HCT116 (cell line): ENCODE data around the gene TMEM129. TPM values are rescaled to one million over a fixed set of nuclear protein-coding genes. Genes with fewer than 3 reads are reported as not detected.

Source experiments
- ATAC-seq: fragments of 200-7000 bp; cut with Tn5 transposase; 2 replicates; pipeline ENCODE4 v1.9.1; 2020; ENCODE audit warnings: mild to moderate bottlenecking, moderate library complexity
- BruUV-seq: library from RNA; stranded (reverse); fragments of 400-500 nt; replicated peaks from 2 replicates; lab custom pipeline; 2021; lab: Mats Ljungman, UMichigan
- CTCF ChIA-PET: fragments of 300-600 bp; sonication (Branson Sonifier 250); formaldehyde crosslinking; loops from one replicate; lab custom pipeline; 2021; ENCODE audit warnings: antibody characterized with exemption; lab: Charles Lee
- POLR2A ChIA-PET: fragments of 300-600, 350-600 bp; sonication (Branson Sonifier 250); formaldehyde crosslinking; loops from one replicate; lab custom pipeline; 2021; ENCODE audit warnings: antibody characterized with exemption; lab: Charles Lee
- RAD21 ChIA-PET, 2 experiments: fragments of 300-600 bp; sonication (Branson Sonifier 250); formaldehyde crosslinking; loops; one replicate each; lab custom pipeline; 2023; ENCODE audit warnings: low total read pairs in 2 of 2; ENCODE audit not compliant: uncharacterized antibody in 2 of 2, unreplicated experiment in 2 of 2, low non-redundant PET in 1 of 2; lab: Charles Lee
- DNase-seq: peaks from one replicate; pipeline ENCODE4 v3.0.0-alpha.2; 2010; ENCODE audit warnings: low read depth, low spot score
- H2AFZ ChIP-seq: fragments of 200-600 bp; shearing (Covaris generic), sonication (generic); 2 replicates; pipeline ENCODE4 v1.6.1; 2017; ENCODE audit warnings: low read depth, mixed run types, mixed read lengths, antibody characterized with exemption, low read length; ENCODE audit not compliant: poor library complexity, severe bottlenecking
- H3K27ac ChIP-seq: 2 replicates; pipeline ENCODE4 v1.5.1; 2012; ENCODE audit warnings: low read depth, low read length
- H3K27me3 ChIP-seq: fragments of 200-600 bp; sonication (generic); 2 replicates; pipeline ENCODE4 v1.6.1; 2016; ENCODE audit warnings: mixed run types, low read length, mixed read lengths; ENCODE audit not compliant: insufficient read depth
- H3K36me3 ChIP-seq, 2 experiments: fragments of 200-500 bp in 1 of 2; fragments of 200-600 bp in 1 of 2; sonication (Bioruptor generic) in 1 of 2; sonication (generic) in 1 of 2; 2 replicates each; pipeline versions ENCODE4 v1.5.1 to v1.6.1; 2014 to 2016; ENCODE audit warnings: low read length in 2 of 2, inconsistent platforms in 1 of 2, mixed read lengths in 1 of 2, mixed run types in 1 of 2; ENCODE audit not compliant: insufficient read depth in 2 of 2, control insufficient read depth in 1 of 2
- H3K4me1 ChIP-seq, 2 experiments: fragments of 200-600 bp in 1 of 2; sonication (generic) in 1 of 2; 2 replicates each; pipeline versions ENCODE4 v1.5.1 to v1.6.1; 2012 to 2017; ENCODE audit warnings: low read length in 2 of 2, inconsistent platforms in 1 of 2, mild to moderate bottlenecking in 1 of 2, mixed read lengths in 1 of 2, mixed run types in 1 of 2, moderate library complexity in 1 of 2; ENCODE audit not compliant: insufficient read depth in 2 of 2, control insufficient read depth in 1 of 2
- H3K4me2 ChIP-seq: fragments of 200-600 bp; sonication (generic); 2 replicates; pipeline ENCODE4 v1.6.1; 2017; ENCODE audit warnings: mixed run types, low read length, mixed read lengths
- H3K4me3 ChIP-seq, 2 experiments: fragments of 200-600 bp in 1 of 2; sonication (generic) in 1 of 2; replicated peaks in 1 of 2; 2 replicates each; pipeline ENCODE4 v1.5.1; 2011 to 2016; ENCODE audit warnings: low read length in 2 of 2, control low read depth in 1 of 2, low read depth in 1 of 2, mild to moderate bottlenecking in 1 of 2, mixed read lengths in 1 of 2, mixed run types in 1 of 2
- H3K79me2 ChIP-seq: fragments of 200-600 bp; sonication (generic); 2 replicates; pipeline ENCODE4 v1.6.1; 2017; ENCODE audit warnings: mild to moderate bottlenecking, mixed run types, low read length, moderate library complexity, mixed read lengths; ENCODE audit not compliant: insufficient read depth
- H3K9ac ChIP-seq: fragments of 200-600 bp; sonication (generic); 2 replicates; pipeline ENCODE4 v1.6.1; 2016; ENCODE audit warnings: low read length, mixed read lengths
- H3K9me2 ChIP-seq: fragments of 200-600 bp; sonication (generic), shearing (Covaris generic); 2 replicates; pipeline ENCODE4 v1.6.1; 2017; ENCODE audit warnings: mixed run types, mild to moderate bottlenecking, moderate library complexity; ENCODE audit not compliant: insufficient read depth
- H3K9me3 ChIP-seq, 2 experiments: fragments of 200-500 bp in 1 of 2; fragments of 200-600 bp in 1 of 2; sonication (Bioruptor generic) in 1 of 2; sonication (generic) in 1 of 2; 2 replicates each; pipeline ENCODE4 v1.6.1; 2014 to 2017; ENCODE audit warnings: low read length in 2 of 2, mixed read lengths in 2 of 2, inconsistent platforms in 1 of 2, low read depth in 1 of 2, mild to moderate bottlenecking in 1 of 2, mixed run types in 1 of 2, moderate library complexity in 1 of 2; ENCODE audit not compliant: control insufficient read depth in 1 of 2, insufficient read depth in 1 of 2
- H4K20me1 ChIP-seq: fragments of 200-600 bp; sonication (generic), shearing (Covaris generic); 2 replicates; pipeline ENCODE4 v1.6.1; 2017; ENCODE audit warnings: mixed run types, mild to moderate bottlenecking, moderate library complexity; ENCODE audit not compliant: insufficient read depth
- CBX3 ChIP-seq: IDR thresholded peaks from 2 replicates; pipeline ENCODE4 v1.6.1; 2012; ENCODE audit warnings: low read depth
- CEBPB ChIP-seq: IDR thresholded peaks from 2 replicates; pipeline ENCODE4 v1.6.1; 2012; ENCODE audit warnings: low read depth
- EZH2 ChIP-seq: fragments of 200-600 bp; sonication (generic); IDR thresholded peaks from 2 replicates; pipeline ENCODE4 v1.6.1; 2017; ENCODE audit warnings: antibody characterized with exemption, mixed run types
- FOSL1 ChIP-seq: IDR thresholded peaks from 2 replicates; pipeline ENCODE4 v1.6.1; 2012; ENCODE audit warnings: low read depth
- JUND ChIP-seq: IDR thresholded peaks from 2 replicates; pipeline ENCODE4 v1.6.1; 2012
- POLR2A ChIP-seq: IDR thresholded peaks from 2 replicates; pipeline ENCODE4 v1.7.0; 2011; ENCODE audit warnings: borderline replicate concordance; ENCODE audit not compliant: insufficient read depth, insufficient read length; ENCODE audit errors: extremely low read depth
- POLR2AphosphoS5 ChIP-seq: IDR thresholded peaks from 2 replicates; pipeline ENCODE4 v1.6.1; 2011; ENCODE audit warnings: mild to moderate bottlenecking, low read depth, low read length, moderate library complexity
- RAD21 ChIP-seq: IDR thresholded peaks from 2 replicates; pipeline ENCODE4 v1.6.1; 2012; ENCODE audit warnings: low read depth, mild to moderate bottlenecking
- SP1 ChIP-seq: IDR thresholded peaks from 2 replicates; pipeline ENCODE4 v1.6.1; 2012; ENCODE audit warnings: low read depth
- SRF ChIP-seq: IDR thresholded peaks from 2 replicates; pipeline ENCODE4 v1.6.1; 2012; ENCODE audit warnings: low read depth
- ZNF274 ChIP-seq: fragments of 200-500 bp; sonication (Bioruptor generic); IDR thresholded peaks from 2 replicates; pipeline ENCODE4 v1.6.1; 2014; ENCODE audit warnings: mild to moderate bottlenecking, low read depth, low read length, inconsistent platforms
- intact Hi-C: fragments of 100-400 bp; cut with micrococcal nuclease; formaldehyde crosslinking; loops from 2 replicates; pipeline ENCODE4 v1.10.0; 2022
- total RNA-seq: library from RNA; stranded (reverse); gene quantifications from one replicate; pipeline ENCODE4 v1.2.1, GENCODE V29; 2021; ENCODE audit not compliant: unreplicated experiment
- TF ChIP-seq, protein P1 (sequence below): IDR thresholded peaks from 2 replicates; pipeline ENCODE4 v1.6.1; 2011; ENCODE audit warnings: mild to moderate bottlenecking, low read length, moderate library complexity; ENCODE audit not compliant: insufficient replicate concordance; ENCODE audit errors: extremely low read depth
- TF ChIP-seq, protein P2 (sequence below), 3 experiments: fragments of 200-600 bp in 1 of 3; sonication (generic) in 1 of 3; IDR thresholded peaks in 2 of 3; conservative IDR thresholded peaks in 1 of 3; 2 replicates each; pipeline ENCODE4 v1.5.1; 2012 to 2017; ENCODE audit warnings: low read depth in 2 of 3, low read length in 2 of 3, antibody characterized with exemption in 1 of 3, borderline replicate concordance in 1 of 3, control low read depth in 1 of 3, mild to moderate bottlenecking in 1 of 3, mixed read lengths in 1 of 3, mixed run types in 1 of 3, moderate library complexity in 1 of 3; ENCODE audit not compliant: insufficient read depth in 1 of 3
- TF ChIP-seq, protein P3 (sequence below): IDR thresholded peaks from 2 replicates; pipeline ENCODE4 v1.6.1; 2012

TMEM129 gene
- total RNA-seq, 1 experiment from 2014 or later: 29.4 TPM

DNA sequence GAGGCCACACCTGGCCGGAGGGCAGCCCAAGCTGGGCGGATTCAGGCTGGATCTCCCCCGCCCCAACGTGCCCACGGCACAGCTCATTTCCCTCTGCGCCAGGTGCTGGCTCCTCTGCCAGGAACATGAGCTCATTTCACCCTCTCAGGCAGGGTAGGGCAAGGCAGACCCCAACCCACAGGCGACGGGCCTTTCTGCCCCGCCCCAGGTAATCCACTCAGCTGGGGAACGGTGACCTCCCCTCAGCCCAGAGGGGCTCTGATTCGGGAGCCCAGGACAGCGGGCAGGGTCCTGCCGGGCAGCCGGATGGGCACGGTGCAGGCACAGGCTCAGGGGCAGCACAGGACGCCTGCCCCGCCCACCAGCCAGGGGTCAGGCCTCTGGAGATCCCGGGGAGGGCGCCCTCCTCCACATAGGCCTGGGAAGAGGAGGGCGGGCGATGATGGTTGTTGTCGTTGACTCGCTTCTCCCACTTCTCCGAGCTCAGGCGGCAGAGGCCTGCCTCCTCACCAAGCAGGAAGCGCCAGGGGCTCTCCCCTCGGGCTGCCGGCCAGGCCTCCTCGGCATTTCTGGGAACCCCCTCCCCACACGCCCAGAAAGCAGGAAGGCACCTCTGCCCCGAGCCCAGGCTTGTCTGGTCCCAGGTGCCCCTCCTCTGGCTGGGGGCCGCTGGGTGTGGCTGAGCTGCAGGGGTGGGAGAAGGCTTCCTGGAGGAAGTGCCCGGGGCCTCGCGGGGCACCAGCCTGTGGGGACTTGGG, 31.3 kb upstream of the TMEM129 start:
- no peak for DNase-seq
- no peaks in the 10 kb centered on the region for H3K27me3 ChIP-seq
- H3K79me2 ChIP-seq: no peaks in the 10 kb centered on the region
- no peaks in the 10 kb centered on the region for H3K36me3 ChIP-seq
- H3K4me2 ChIP-seq: no peak overlapping the region
- H3K9ac ChIP-seq: no peak overlapping the region
- H3K27ac ChIP-seq: no peak overlapping the region
- ChIA-PET POLR2A (no interaction called here), RAD21 (no interaction called here), CTCF (interaction anchor here (1.3 kb wide), 1 partner anchor 56 kb away, joined by 3 read pairs; no protein-coding TSS in a partner anchor)
- ATAC-seq: no peak
- H3K9me3 ChIP-seq: no peaks in the 10 kb centered on the region
- H4K20me1 ChIP-seq: no peaks in the 10 kb centered on the region
- intact Hi-C loops: no loop called here
- H2AFZ ChIP-seq: no peak overlapping the region
- TF ChIP-seq, protein P1, sequence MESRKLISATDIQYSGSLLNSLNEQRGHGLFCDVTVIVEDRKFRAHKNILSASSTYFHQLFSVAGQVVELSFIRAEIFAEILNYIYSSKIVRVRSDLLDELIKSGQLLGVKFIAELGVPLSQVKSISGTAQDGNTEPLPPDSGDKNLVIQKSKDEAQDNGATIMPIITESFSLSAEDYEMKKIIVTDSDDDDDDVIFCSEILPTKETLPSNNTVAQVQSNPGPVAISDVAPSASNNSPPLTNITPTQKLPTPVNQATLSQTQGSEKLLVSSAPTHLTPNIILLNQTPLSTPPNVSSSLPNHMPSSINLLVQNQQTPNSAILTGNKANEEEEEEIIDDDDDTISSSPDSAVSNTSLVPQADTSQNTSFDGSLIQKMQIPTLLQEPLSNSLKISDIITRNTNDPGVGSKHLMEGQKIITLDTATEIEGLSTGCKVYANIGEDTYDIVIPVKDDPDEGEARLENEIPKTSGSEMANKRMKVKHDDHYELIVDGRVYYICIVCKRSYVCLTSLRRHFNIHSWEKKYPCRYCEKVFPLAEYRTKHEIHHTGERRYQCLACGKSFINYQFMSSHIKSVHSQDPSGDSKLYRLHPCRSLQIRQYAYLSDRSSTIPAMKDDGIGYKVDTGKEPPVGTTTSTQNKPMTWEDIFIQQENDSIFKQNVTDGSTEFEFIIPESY: no peak
- no peak for TF ChIP-seq POLR2A
- TF ChIP-seq, protein P2, sequence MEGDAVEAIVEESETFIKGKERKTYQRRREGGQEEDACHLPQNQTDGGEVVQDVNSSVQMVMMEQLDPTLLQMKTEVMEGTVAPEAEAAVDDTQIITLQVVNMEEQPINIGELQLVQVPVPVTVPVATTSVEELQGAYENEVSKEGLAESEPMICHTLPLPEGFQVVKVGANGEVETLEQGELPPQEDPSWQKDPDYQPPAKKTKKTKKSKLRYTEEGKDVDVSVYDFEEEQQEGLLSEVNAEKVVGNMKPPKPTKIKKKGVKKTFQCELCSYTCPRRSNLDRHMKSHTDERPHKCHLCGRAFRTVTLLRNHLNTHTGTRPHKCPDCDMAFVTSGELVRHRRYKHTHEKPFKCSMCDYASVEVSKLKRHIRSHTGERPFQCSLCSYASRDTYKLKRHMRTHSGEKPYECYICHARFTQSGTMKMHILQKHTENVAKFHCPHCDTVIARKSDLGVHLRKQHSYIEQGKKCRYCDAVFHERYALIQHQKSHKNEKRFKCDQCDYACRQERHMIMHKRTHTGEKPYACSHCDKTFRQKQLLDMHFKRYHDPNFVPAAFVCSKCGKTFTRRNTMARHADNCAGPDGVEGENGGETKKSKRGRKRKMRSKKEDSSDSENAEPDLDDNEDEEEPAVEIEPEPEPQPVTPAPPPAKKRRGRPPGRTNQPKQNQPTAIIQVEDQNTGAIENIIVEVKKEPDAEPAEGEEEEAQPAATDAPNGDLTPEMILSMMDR (IDR thresholded peaks at IDR 0.05 in 2 of 3, conservative IDR thresholded peaks at IDR 0.05 in 1 of 3; ENCODE audit: borderline replicate concordance in 1 of 3, insufficient read depth in 1 of 3, low read depth in 2 of 3, low read length in 2 of 3): no peak
- no peak for TF ChIP-seq EZH2
- no peak for TF ChIP-seq RAD21
- TF ChIP-seq SRF: no peak
- no peak for TF ChIP-seq FOSL1
- TF ChIP-seq CBX3: no peak
- TF ChIP-seq, protein P3, sequence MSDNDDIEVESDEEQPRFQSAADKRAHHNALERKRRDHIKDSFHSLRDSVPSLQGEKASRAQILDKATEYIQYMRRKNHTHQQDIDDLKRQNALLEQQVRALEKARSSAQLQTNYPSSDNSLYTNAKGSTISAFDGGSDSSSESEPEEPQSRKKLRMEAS: no peak
- TF ChIP-seq JUND: no peak
- TF ChIP-seq SP1: no peak
- TF ChIP-seq CEBPB: no peak
- TF ChIP-seq POLR2AphosphoS5: no peak
- no peak for TF ChIP-seq ZNF274
- no TSS peak for BruUV-seq
- no peaks in the 10 kb centered on the region for H3K9me2 ChIP-seq
- peaks cover 0 to 15% of the 10 kb centered on the region in 2 experiments; a peak in 1 of 4 replicates for H3K4me1 ChIP-seq
- H3K4me3 ChIP-seq: no peak overlapping the region
